Epithelial cell of esophagus (primary cell): ENCODE measurements around the gene CSNK1D.

ENCODE experiments used
- DNase-seq: peaks from one replicate; pipeline ENCODE4 v3.0.0; 2010; ENCODE audit warnings: low read depth
- H3K4me3 ChIP-seq: 2 replicates; pipeline ENCODE4 v1.5.1; 2011; ENCODE audit warnings: mild to moderate bottlenecking, low read length, control low read depth
- CTCF ChIP-seq: IDR thresholded peaks from 2 replicates; pipeline ENCODE4 v1.5.1; 2011; ENCODE audit warnings: low read depth, mild to moderate bottlenecking, low read length, control low read depth, inconsistent platforms; ENCODE audit not compliant: insufficient read depth; ENCODE audit errors: missing control alignments

The CSNK1D gene

GRCh38 chr17:82228842-82229697 is 44.4 kb downstream of the CSNK1D start, which contains the start of gene SLC16A3:
TSS of gene SLC16A3 (plus strand) at chr17:82229042. CDS start at chr17:82236009, 6,967 bp downstream.
- TF ChIP-seq CTCF: no peak
- peak within 1 kb of the TSS; percentile 76 for H3K4me3 ChIP-seq
- DNase-seq: peak; percentile 82

- peak overlapping the region; percentile 39 for H3K4me3 ChIP-seq
- no peak for DNase-seq
- TF ChIP-seq CTCF: no peak
Measured at GRCh38 chr17:82228278-82228841, 45.1 kb downstream of the CSNK1D start.

- H3K4me3 ChIP-seq: no peak overlapping the region
- DNase-seq: no peak
- no peak for TF ChIP-seq CTCF
Measured at GRCh38 chr17:82227629-82228277, 45.7 kb downstream of the CSNK1D start.

GRCh38 chr17:82226809-82227628 is 46.5 kb downstream of the CSNK1D start:
- no peak overlapping the region for H3K4me3 ChIP-seq
- no peak for TF ChIP-seq CTCF
- no peak for DNase-seq

DNA sequence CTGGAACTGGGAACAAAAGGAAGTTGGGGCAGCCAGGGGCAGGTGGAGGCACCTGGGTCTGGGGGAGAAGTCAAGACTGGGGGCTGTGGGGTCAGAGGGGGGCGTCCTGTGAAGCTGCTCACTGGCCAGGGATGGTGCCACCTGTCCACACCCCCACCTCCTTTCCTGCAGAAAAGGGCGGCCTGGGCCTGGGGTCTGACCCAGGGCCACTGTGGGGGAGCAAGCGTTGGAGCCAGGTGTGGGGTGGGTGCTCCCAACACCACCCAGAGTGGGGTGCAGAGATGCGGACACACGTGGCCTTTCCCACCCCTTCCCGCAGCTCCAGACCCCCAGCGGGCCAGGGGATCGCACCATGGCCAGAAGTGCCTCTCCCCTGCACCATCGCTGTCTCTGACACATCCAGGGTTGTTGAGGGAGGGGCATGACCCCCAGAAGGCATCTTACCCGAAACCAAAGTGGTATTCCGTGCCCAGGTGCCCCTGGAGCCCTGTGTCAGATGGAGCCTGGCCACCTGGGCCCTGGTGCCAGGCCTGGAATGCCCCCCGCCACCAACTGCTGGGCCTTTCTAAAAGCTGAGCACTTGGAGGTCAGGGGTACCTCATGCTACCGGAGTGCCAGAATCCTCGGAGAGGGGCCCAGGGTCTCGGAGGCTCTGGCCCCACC is 47.2 kb downstream of the CSNK1D start:
- no peak for TF ChIP-seq CTCF
- DNase-seq: no peak

More for the DNA sequence above, 47.2 kb downstream of the CSNK1D start:
- H3K4me3 ChIP-seq: no peak overlapping the region
